ENCODE measurements around the gene FAM20C. TPM values are rescaled to one million over a fixed set of nuclear protein-coding genes. Genes with fewer than 3 reads are reported as not detected.

FAM20C gene
- total RNA-seq, 2 experiments from 2014 or later: not detected

DNA sequence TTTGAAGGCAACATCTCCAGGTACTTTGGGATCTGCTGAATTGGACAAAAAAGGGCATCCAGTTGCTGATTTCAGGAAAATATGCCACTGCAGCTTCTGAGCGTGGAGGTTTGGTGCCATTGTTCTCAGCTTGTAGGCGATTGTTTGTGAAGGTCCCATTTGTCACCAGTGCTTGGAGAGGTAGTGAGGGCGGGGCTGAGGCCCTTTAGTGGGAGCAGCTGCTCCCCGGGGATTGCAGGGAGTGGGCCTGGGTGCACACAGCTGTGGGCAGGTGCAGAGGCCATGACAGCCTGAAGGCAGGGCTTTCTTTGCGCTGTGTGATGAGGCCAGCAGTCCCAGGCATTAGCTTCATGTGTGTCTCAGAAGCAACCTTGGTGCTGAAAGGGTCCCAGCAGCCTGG lies 3.9 kb downstream of the FAM20C start:
- Histone ChIP-seq H3K4me1 (ENCODE audit: insufficient read depth, low read length, poor library complexity, severe bottlenecking) (no peaks in the 10 kb centered on the region), H3K9me3 (ENCODE audit: low read length) (no peaks in the 10 kb centered on the region), H3K4me2 (ENCODE audit: low read length) (no peak overlapping the region), H3K4me3 (ENCODE audit: low read depth, low read length, poor library complexity, severe bottlenecking) (no peak overlapping the region), H3K79me2 (ENCODE audit: insufficient read depth, low read depth, low read length) (no peaks in the 10 kb centered on the region), H4K20me1 (ENCODE audit: insufficient read depth, low read length) (no peaks in the 10 kb centered on the region; the same call in 1 of the 2 replicates), H3K36me3 (ENCODE audit: insufficient read depth, low read length) (no peaks in the 10 kb centered on the region), H3K9me2 (ENCODE audit: insufficient read depth, low read length) (no peaks in the 10 kb centered on the region), H3K27ac (ENCODE audit: low read depth, low read length, poor library complexity, severe bottlenecking) (no peak overlapping the region), H2AFZ (ENCODE audit: low read length) (no peak overlapping the region)
- DNase-seq (ENCODE audit: low spot score): no peak
- ChIA-PET POLR2A (no interaction called here), CTCF (ENCODE audit: unreplicated experiment) (no interaction called here)
- BruUV-seq (replicated peaks): no TSS peak
- intact Hi-C loops (cut with micrococcal nuclease; ENCODE audit: unreplicated experiment): no loop called here
- TF ChIP-seq EZH2phosphoT487 (IDR thresholded peaks at IDR 0.05; ENCODE audit: borderline replicate concordance, low read depth, low read length): no peak
- TF ChIP-seq, protein P1, sequence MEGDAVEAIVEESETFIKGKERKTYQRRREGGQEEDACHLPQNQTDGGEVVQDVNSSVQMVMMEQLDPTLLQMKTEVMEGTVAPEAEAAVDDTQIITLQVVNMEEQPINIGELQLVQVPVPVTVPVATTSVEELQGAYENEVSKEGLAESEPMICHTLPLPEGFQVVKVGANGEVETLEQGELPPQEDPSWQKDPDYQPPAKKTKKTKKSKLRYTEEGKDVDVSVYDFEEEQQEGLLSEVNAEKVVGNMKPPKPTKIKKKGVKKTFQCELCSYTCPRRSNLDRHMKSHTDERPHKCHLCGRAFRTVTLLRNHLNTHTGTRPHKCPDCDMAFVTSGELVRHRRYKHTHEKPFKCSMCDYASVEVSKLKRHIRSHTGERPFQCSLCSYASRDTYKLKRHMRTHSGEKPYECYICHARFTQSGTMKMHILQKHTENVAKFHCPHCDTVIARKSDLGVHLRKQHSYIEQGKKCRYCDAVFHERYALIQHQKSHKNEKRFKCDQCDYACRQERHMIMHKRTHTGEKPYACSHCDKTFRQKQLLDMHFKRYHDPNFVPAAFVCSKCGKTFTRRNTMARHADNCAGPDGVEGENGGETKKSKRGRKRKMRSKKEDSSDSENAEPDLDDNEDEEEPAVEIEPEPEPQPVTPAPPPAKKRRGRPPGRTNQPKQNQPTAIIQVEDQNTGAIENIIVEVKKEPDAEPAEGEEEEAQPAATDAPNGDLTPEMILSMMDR (conservative IDR thresholded peaks at IDR 0.05; ENCODE audit: low read length): no peak

DNA sequence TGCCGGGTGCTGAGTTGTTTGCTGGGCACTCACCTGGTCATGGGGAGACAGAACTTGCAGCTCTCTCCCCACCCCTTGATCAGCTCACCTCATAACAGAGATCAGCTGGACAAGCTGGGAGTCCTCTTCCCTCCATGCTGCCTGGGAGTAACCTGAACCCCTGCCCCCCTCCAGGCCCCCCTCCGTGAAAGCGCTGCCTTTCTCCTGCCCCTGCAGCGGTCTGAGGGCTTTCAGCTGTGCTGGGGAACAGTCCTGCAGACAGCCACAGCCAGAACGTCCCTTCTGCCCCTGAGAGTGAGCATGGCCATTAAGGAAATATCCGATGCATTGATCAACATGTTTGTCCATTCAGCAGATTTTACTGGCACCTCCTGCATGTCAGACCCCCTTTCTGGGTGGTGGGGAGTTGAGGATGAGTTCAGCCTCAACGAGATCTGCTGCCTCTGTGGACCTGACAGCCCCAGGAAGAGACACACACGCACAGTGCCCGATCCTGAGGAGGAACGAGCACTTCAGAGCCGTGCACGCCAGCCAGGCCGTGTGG lies 4.5 kb downstream of the FAM20C start:
- no peaks in the 10 kb centered on the region for H3K79me2 ChIP-seq (ENCODE audit: insufficient read depth, low read depth, low read length)
- TF ChIP-seq, protein P1 (conservative IDR thresholded peaks at IDR 0.05; ENCODE audit: low read length): no peak
- TF ChIP-seq EZH2phosphoT487 (IDR thresholded peaks at IDR 0.05; ENCODE audit: borderline replicate concordance, low read depth, low read length): no peak
- H3K4me2 ChIP-seq (ENCODE audit: low read length): no peak overlapping the region
- POLR2A ChIA-PET: no interaction called here
- no peaks in the 10 kb centered on the region; the same call in 1 of the 2 replicates for H4K20me1 ChIP-seq (ENCODE audit: insufficient read depth, low read length)
- DNase-seq (ENCODE audit: low spot score): no peak
- H3K4me3 ChIP-seq (ENCODE audit: low read depth, low read length, poor library complexity, severe bottlenecking): no peak overlapping the region
- no TSS peak for BruUV-seq (replicated peaks)
- H3K27ac ChIP-seq (ENCODE audit: low read depth, low read length, poor library complexity, severe bottlenecking): no peak overlapping the region
- CTCF ChIA-PET (ENCODE audit: unreplicated experiment): no interaction called here
- H3K9me3 ChIP-seq (ENCODE audit: low read length): no peaks in the 10 kb centered on the region
- H3K36me3 ChIP-seq (ENCODE audit: insufficient read depth, low read length): no peaks in the 10 kb centered on the region
- no peak overlapping the region for H2AFZ ChIP-seq (ENCODE audit: low read length)
- H3K9me2 ChIP-seq (ENCODE audit: insufficient read depth, low read length): no peaks in the 10 kb centered on the region
- H3K4me1 ChIP-seq (ENCODE audit: insufficient read depth, low read length, poor library complexity, severe bottlenecking): no peaks in the 10 kb centered on the region
- intact Hi-C loops (cut with micrococcal nuclease; ENCODE audit: unreplicated experiment): no loop called here

DNA sequence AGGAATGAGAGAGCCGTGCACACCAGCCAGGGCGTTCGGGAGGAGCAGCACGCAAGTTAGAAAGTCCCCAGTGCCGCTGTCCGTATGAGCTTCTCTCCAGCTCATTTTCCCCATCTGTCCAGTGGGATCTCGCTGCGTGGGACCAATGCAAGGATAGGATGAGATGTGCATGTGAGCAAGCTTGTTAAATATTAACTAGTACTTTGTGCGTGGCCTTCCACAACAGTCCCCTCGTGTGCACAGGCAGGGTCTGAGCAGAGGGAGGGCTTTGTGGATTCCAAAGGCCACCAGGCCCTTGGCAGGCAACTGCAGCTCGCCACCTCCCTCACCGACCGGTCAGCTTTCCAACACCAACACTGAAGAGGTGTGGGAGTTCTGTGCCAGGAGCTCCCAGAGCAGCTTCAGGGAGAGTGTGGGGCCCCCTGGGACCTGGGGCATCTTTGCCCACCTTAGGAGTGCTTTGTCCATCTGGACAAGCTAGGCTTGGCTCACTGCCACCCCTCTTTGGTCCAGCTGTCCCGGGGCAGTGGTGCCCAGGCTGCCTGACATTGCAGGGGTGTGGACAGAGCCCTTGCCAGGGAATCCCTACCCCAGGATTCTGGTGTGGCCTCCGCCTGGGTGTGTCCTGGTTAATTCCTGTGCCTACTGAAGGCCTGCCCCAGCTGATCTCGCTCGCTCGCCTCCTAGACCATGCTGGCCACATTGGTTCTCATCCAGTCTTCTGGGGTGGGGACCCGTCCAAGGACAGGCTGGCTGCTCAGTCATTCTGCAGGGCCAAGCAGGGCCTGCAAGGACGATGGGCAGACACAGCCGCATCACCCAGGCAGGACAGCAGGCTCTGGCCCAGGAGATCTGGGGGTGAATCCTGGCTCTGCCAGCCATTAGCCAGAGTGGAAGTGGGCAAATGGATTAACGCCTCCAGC lies 5.3 kb downstream of the FAM20C start:
- ChIA-PET CTCF (ENCODE audit: unreplicated experiment) (no interaction called here), POLR2A (no interaction called here)
- no TSS peak for BruUV-seq (replicated peaks)
- Histone ChIP-seq H3K9me3 (ENCODE audit: low read length) (no peaks in the 10 kb centered on the region), H3K4me3 (ENCODE audit: low read depth, low read length, poor library complexity, severe bottlenecking) (no peak overlapping the region), H2AFZ (ENCODE audit: low read length) (no peak overlapping the region), H3K27ac (ENCODE audit: low read depth, low read length, poor library complexity, severe bottlenecking) (no peak overlapping the region), H3K79me2 (ENCODE audit: insufficient read depth, low read depth, low read length) (no peaks in the 10 kb centered on the region), H4K20me1 (ENCODE audit: insufficient read depth, low read length) (no peaks in the 10 kb centered on the region; the same call in 1 of the 2 replicates), H3K4me1 (ENCODE audit: insufficient read depth, low read length, poor library complexity, severe bottlenecking) (no peaks in the 10 kb centered on the region), H3K4me2 (ENCODE audit: low read length) (no peak overlapping the region), H3K9me2 (ENCODE audit: insufficient read depth, low read length) (no peaks in the 10 kb centered on the region), H3K36me3 (ENCODE audit: insufficient read depth, low read length) (no peaks in the 10 kb centered on the region)
- no peak for DNase-seq (ENCODE audit: low spot score)
- intact Hi-C loops (cut with micrococcal nuclease; ENCODE audit: unreplicated experiment): no loop called here
- TF ChIP-seq EZH2phosphoT487 (IDR thresholded peaks at IDR 0.05; ENCODE audit: borderline replicate concordance, low read depth, low read length): no peak
- TF ChIP-seq, protein P1 (conservative IDR thresholded peaks at IDR 0.05; ENCODE audit: low read length): no peak
